ENCODE data around the gene CRYBG2. TPM values are rescaled to one million over a fixed set of nuclear protein-coding genes. Genes with fewer than 3 reads are reported as not detected.
"Not testable (repeated sequence)": the region's sequence is repeated elsewhere in the genome, so short reads cannot be mapped to it uniquely, and the experiment has no call there.

Gene CRYBG2
- total RNA-seq, 1 donor from 2014 or later = 2.1 TPM

GRCh38 chr1:26384076-26384475 lies 30.1 kb upstream of the CRYBG2 start:
- Histone ChIP-seq H3K27me3 (ENCODE audit: low read depth) (no peaks in the 10 kb centered on the region), H3K4me3 (no peak overlapping the region), H3K36me3 (no peaks in the 10 kb centered on the region), H3K9me3 (no peaks in the 10 kb centered on the region), H3K4me1 (no peaks in the 10 kb centered on the region), H3K27ac (no peak overlapping the region)
- ATAC-seq = no peak
- TF ChIP-seq CTCF (IDR thresholded peaks at IDR 0.05) = no peak
- intact Hi-C loops (cut with DNase I) = no loop called here
- no peak for DNase-seq

GRCh38 chr1:26378879-26379251 lies 24.9 kb upstream of the CRYBG2 start:
- no peaks in the 10 kb centered on the region for H3K27me3 ChIP-seq (ENCODE audit: low read depth)
- no peaks in the 10 kb centered on the region for H3K36me3 ChIP-seq
- H3K27ac ChIP-seq = no peak overlapping the region
- H3K9me3 ChIP-seq = no peaks in the 10 kb centered on the region
- no peak for DNase-seq
- no peak overlapping the region for H3K4me3 ChIP-seq
- H3K4me1 ChIP-seq = peaks cover 12% of the 10 kb centered on the region
- no peak for TF ChIP-seq CTCF (IDR thresholded peaks at IDR 0.05)
- no peak for ATAC-seq
- intact Hi-C loops (cut with DNase I) = no loop called here

GRCh38 chr1:26378088-26378878 lies 24.4 kb upstream of the CRYBG2 start:
- no peaks in the 10 kb centered on the region for H3K9me3 ChIP-seq
- DNase-seq (peak; percentile 60), ATAC-seq (peak; percentile 91 to 93)
- TF ChIP-seq CTCF (IDR thresholded peaks at IDR 0.05) = no peak
- H3K4me3 ChIP-seq = no peak overlapping the region
- peaks cover 12% of the 10 kb centered on the region for H3K4me1 ChIP-seq
- intact Hi-C loops (cut with DNase I) = no loop called here
- H3K27me3 ChIP-seq (ENCODE audit: low read depth) = no peaks in the 10 kb centered on the region
- H3K36me3 ChIP-seq = no peaks in the 10 kb centered on the region
- H3K27ac ChIP-seq = no peak overlapping the region

DNA sequence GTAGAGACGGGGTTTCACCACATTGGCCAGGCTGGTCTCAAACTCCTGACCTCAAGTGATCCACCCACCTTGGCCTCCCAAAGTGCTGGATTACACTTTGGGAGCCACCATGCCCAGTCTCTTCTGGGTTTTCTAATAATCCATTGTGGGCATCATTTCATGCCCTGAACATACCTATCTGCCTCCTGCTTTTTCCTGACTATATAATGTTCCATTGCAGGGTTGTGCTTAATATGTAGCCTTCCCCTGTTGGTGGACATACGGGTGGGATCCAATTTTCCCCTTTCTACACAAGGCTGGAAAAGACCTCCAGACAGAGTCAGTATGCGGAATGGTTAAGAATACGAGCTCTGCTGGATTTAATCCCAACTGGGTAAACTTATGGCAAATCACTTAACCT lies 22.1 kb upstream of the CRYBG2 start:
- H3K27ac ChIP-seq = no peak overlapping the region
- H3K9me3 ChIP-seq = no peaks in the 10 kb centered on the region
- H3K36me3 ChIP-seq = no peaks in the 10 kb centered on the region
- H3K4me3 ChIP-seq = no peak overlapping the region
- DNase-seq (no peak), ATAC-seq (no peak)
- no peaks in the 10 kb centered on the region for H3K27me3 ChIP-seq (ENCODE audit: low read depth)
- peaks cover 12% of the 10 kb centered on the region for H3K4me1 ChIP-seq
- intact Hi-C loops (cut with DNase I) = no loop called here
- TF ChIP-seq CTCF (IDR thresholded peaks at IDR 0.05) = no peak

- intact Hi-C loops (cut with DNase I) = no loop called here
- no peak for TF ChIP-seq CTCF (IDR thresholded peaks at IDR 0.05)
- DNase-seq (no peak), ATAC-seq (no peak)
- H3K27me3 ChIP-seq (ENCODE audit: low read depth) = peaks cover under 1% of the 10 kb centered on the region
- no peaks in the 10 kb centered on the region for H3K9me3 ChIP-seq
- H3K4me3 ChIP-seq = no peak overlapping the region
- no peaks in the 10 kb centered on the region for H3K36me3 ChIP-seq
- H3K27ac ChIP-seq = no peak overlapping the region
- H3K4me1 ChIP-seq = peaks cover 12% of the 10 kb centered on the region
These were observed 21.2 kb upstream of the CRYBG2 start for GRCh38 chr1:26375081-26375480.

DNA sequence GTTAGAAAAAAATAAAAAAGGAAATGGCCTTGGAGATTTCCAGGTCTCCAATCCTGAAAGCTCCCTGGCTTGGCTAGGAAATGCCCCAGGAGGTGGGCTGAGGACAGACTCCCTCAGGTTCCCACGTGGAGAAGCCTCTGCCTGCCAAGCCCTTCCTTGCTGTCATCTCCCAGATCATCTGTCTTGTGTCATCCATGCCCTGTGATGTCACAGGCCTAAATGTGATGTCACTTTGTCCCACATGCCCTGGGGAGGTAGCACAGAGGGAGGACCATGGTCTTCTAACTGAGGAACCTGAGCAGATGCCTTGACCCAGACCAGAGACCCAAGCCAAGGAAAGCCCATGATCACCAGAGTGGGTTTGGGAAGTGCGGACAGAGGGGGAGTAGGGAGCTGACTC lies 20.4 kb upstream of the CRYBG2 start:
- DNase-seq; H3K36me3 ChIP-seq; ATAC-seq; H3K27ac ChIP-seq; H3K27me3 ChIP-seq (ENCODE audit: low read depth); H3K9me3 ChIP-seq; intact Hi-C loops (cut with DNase I); H3K4me3 ChIP-seq: not testable (repeated sequence)
- H3K4me1 ChIP-seq = peaks cover 12% of the 10 kb centered on the region
